ENCODE results near the gene REPS1.

DNA sequence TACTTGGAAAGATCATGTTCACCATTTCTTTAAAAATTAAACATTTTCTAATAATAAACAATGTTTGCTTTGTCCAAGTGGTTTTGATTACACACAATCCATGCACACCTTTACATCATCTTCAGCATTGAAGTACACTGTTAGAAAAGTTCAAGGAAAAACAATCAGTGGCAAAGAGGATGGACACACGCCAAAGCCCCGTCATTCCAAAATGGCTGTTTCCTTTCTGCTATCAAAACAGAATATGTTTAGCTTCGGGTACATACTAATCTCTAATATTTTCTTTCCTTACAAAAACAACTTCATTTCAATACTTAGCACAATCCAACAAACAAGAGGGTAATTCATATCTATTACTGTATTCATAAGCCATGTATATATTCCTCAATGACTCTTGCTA, 24.5 kb downstream of the REPS1 start:
- TF ChIP-seq GATA3 (IDR thresholded peaks at IDR 0.05; ENCODE audit: low read depth, low read length), result no peak
- no peak for TF ChIP-seq GATA2 (IDR thresholded peaks at IDR 0.05; ENCODE audit: low read depth, low read length)

Measured in SH-SY5Y (cell line).